H1 (cell line): ENCODE measurements around the gene IFNA14. TPM values are rescaled to one million over a fixed set of nuclear protein-coding genes. Genes with fewer than 3 reads are reported as not detected.
"Not testable (repeated sequence)": the region's sequence is repeated elsewhere in the genome, so short reads cannot be mapped to it uniquely, and the experiment has no call there.

Experiments used
- CTCF ChIA-PET: fragments of 300-600 bp; sonication (Branson Sonifier 250); formaldehyde crosslinking; loops from one replicate; lab custom pipeline; 2021; ENCODE audit not compliant: partially characterized antibody; lab: Charles Lee
- POLR2A ChIA-PET: fragments of 300-600 bp; sonication (Branson Sonifier 250); formaldehyde crosslinking; loops from one replicate; lab custom pipeline; 2021; ENCODE audit warnings: inconsistent platforms; ENCODE audit not compliant: partially characterized antibody; lab: Charles Lee
- DNase-seq, 2 experiments: peaks; one replicate each; pipeline versions ENCODE4 v3.0.0 to v3.0.0-alpha.2; 2010 to 2022; ENCODE audit warnings: low spot score in 2 of 2, low read depth in 1 of 2, mixed read lengths in 1 of 2
- FAIRE-seq: peaks from 2 replicates; lab custom pipeline; 2011; peaks lifted over from hg19 to GRCh38; lab: Jason Lieb, UNC
- H2AFZ ChIP-seq: 2 replicates; pipeline ENCODE4 v1.8.1; 2012; ENCODE audit warnings: low read length, inconsistent platforms
- H2AK5ac ChIP-seq: 2 replicates; pipeline ENCODE4 v1.6.1; 2013; ENCODE audit warnings: low read depth, low read length
- H2BK120ac ChIP-seq: replicated peaks from 2 replicates; pipeline ENCODE3; 2013; ENCODE audit warnings: low read depth, low read length, inconsistent platforms
- H2BK12ac ChIP-seq: 2 replicates; pipeline ENCODE4 v1.6.1; 2013; ENCODE audit warnings: low read depth, low read length
- H2BK15ac ChIP-seq: 2 replicates; pipeline ENCODE4 v1.6.1; 2013; ENCODE audit warnings: low read length
- H2BK20ac ChIP-seq: 2 replicates; pipeline ENCODE4 v1.6.1; 2013; ENCODE audit warnings: low read length
- H2BK5ac ChIP-seq: 2 replicates; pipeline ENCODE4 v1.6.1; 2013; ENCODE audit warnings: low read depth, low read length
- H3K14ac ChIP-seq: 2 replicates; pipeline ENCODE4 v1.6.1; 2013; ENCODE audit warnings: inconsistent platforms; ENCODE audit not compliant: insufficient read length
- H3K18ac ChIP-seq: 2 replicates; pipeline ENCODE4 v1.6.1; 2013; ENCODE audit warnings: low read length; ENCODE audit errors: extremely low read depth
- H3K23ac ChIP-seq: 2 replicates; pipeline ENCODE4 v1.6.1; 2013; ENCODE audit warnings: inconsistent platforms; ENCODE audit not compliant: insufficient read length
- H3K23me2 ChIP-seq: 2 replicates; pipeline ENCODE4 v1.6.1; 2013; ENCODE audit warnings: low read depth, low read length
- H3K27ac ChIP-seq: 2 replicates; pipeline ENCODE4 v1.6.1; 2011; ENCODE audit warnings: low read depth, low read length, inconsistent platforms
- H3K27me3 ChIP-seq, 4 experiments: replicated peaks in 1 of 4; 1 replicate in 1 of 4; 2 replicates in 3 of 4; pipeline versions ENCODE4 v1.6.1 to v1.8.1; 2011 to 2013; ENCODE audit warnings: low read length in 3 of 4, mild to moderate bottlenecking in 3 of 4, inconsistent platforms in 2 of 4, mixed read lengths in 2 of 4, moderate library complexity in 1 of 4; ENCODE audit not compliant: control insufficient read depth in 3 of 4, insufficient read depth in 3 of 4; ENCODE audit errors: extremely low read depth in 1 of 4
- H3K36me3 ChIP-seq, 4 experiments: 2 replicates each; pipeline versions ENCODE4 v1.6.1 to v1.8.1; 2011 to 2013; ENCODE audit warnings: mild to moderate bottlenecking in 4 of 4, low read length in 3 of 4, moderate library complexity in 2 of 4, control low read depth in 1 of 4, inconsistent platforms in 1 of 4; ENCODE audit not compliant: insufficient read depth in 4 of 4, control insufficient read depth in 2 of 4
- H3K4ac ChIP-seq: replicated peaks from 2 replicates; pipeline ENCODE3; 2013; ENCODE audit warnings: low read length, low read depth, mixed read lengths, inconsistent platforms; ENCODE audit not compliant: insufficient read length
- H3K4me1 ChIP-seq, 4 experiments: replicated peaks in 1 of 4; 1 replicate in 1 of 4; 2 replicates in 3 of 4; pipeline versions ENCODE4 v1.6.1 to v1.8.1; 2011 to 2013; ENCODE audit warnings: low read length in 3 of 4, inconsistent platforms in 2 of 4, mixed read lengths in 1 of 4; ENCODE audit not compliant: insufficient read depth in 4 of 4, control insufficient read depth in 3 of 4
- H3K4me2 ChIP-seq, 2 experiments: 2 replicates each; pipeline versions ENCODE4 v1.6.1 to v1.8.1; 2011 to 2013; ENCODE audit warnings: low read depth in 2 of 2, low read length in 2 of 2, control low read depth in 1 of 2, inconsistent platforms in 1 of 2, mild to moderate bottlenecking in 1 of 2; ENCODE audit not compliant: insufficient read depth in 1 of 2
- H3K4me3 ChIP-seq, 4 experiments: fragments of 200-600, 300-600 bp in 1 of 4; sonication (generic), shearing (Covaris generic), sonication (Bioruptor Twin) in 1 of 4; 2 replicates each; pipeline versions ENCODE4 v1.5.1 to v1.8.1; 2011 to 2016; ENCODE audit warnings: low read length in 4 of 4, low read depth in 3 of 4, control low read depth in 2 of 4, inconsistent platforms in 2 of 4, mild to moderate bottlenecking in 2 of 4, mixed read lengths in 1 of 4, moderate library complexity in 1 of 4; ENCODE audit not compliant: insufficient read depth in 2 of 4; ENCODE audit errors: extremely low read depth in 1 of 4
- H3K56ac ChIP-seq: replicated peaks from 2 replicates; pipeline ENCODE3; 2013; ENCODE audit warnings: low read depth, mild to moderate bottlenecking, mixed read lengths, low read length, inconsistent platforms; ENCODE audit not compliant: insufficient read length
- H3K79me1 ChIP-seq: 2 replicates; pipeline ENCODE4 v1.6.1; 2013; ENCODE audit warnings: low read depth, low read length, control low read depth
- H3K79me2 ChIP-seq, 2 experiments: 2 replicates each; pipeline versions ENCODE4 v1.6.1 to v1.8.1; 2012 to 2013; ENCODE audit warnings: low read length in 2 of 2, mild to moderate bottlenecking in 2 of 2, inconsistent platforms in 1 of 2; ENCODE audit not compliant: insufficient read depth in 2 of 2, control insufficient read depth in 1 of 2
- H3K9ac ChIP-seq, 4 experiments: replicated peaks in 1 of 4; 1 replicate in 1 of 4; 2 replicates in 3 of 4; pipeline versions ENCODE4 v1.6.1 to v1.8.1; 2011 to 2013; ENCODE audit warnings: low read depth in 3 of 4, low read length in 3 of 4, control low read depth in 2 of 4, mild to moderate bottlenecking in 2 of 4, moderate library complexity in 2 of 4, inconsistent platforms in 1 of 4; ENCODE audit errors: extremely low read depth in 1 of 4
- H3K9me3 ChIP-seq, 2 experiments: 2 replicates each; pipeline versions ENCODE4 v1.6.1 to v1.8.1; 2012 to 2013; ENCODE audit warnings: mild to moderate bottlenecking in 2 of 2, moderate library complexity in 2 of 2, control low read depth in 1 of 2, inconsistent platforms in 1 of 2, low read depth in 1 of 2, low read length in 1 of 2, mixed read lengths in 1 of 2; ENCODE audit not compliant: insufficient read depth in 2 of 2
- H4K20me1 ChIP-seq, 2 experiments: replicated peaks in 1 of 2; 2 replicates each; pipeline versions ENCODE3 to v1.8.1; 2011 to 2013; ENCODE audit warnings: inconsistent platforms in 2 of 2, low read length in 2 of 2, mild to moderate bottlenecking in 1 of 2; ENCODE audit not compliant: insufficient read depth in 2 of 2, control insufficient read depth in 1 of 2
- H4K5ac ChIP-seq: 2 replicates; pipeline ENCODE4 v1.6.1; 2013; ENCODE audit warnings: low read length, low read depth, mixed read lengths, inconsistent platforms; ENCODE audit not compliant: insufficient read length
- H4K8ac ChIP-seq: 2 replicates; pipeline ENCODE4 v1.8.0; 2013; ENCODE audit warnings: mild to moderate bottlenecking, moderate library complexity, low read length, inconsistent platforms; ENCODE audit not compliant: insufficient read depth; ENCODE audit errors: extremely low read depth
- H4K91ac ChIP-seq: replicated peaks from 2 replicates; pipeline ENCODE3; 2013; ENCODE audit warnings: low read length, mixed read lengths, inconsistent platforms; ENCODE audit not compliant: insufficient read length
- CBX5 ChIP-seq: fragments of 300-800, 300-1000 bp; sonication (generic); IDR thresholded peaks from 2 replicates; pipeline ENCODE4 v1.7.1; 2016; ENCODE audit warnings: antibody characterized with exemption, low read length, low read depth
- CHD1 ChIP-seq: IDR thresholded peaks from 2 replicates; pipeline ENCODE4 v1.6.1; 2012; ENCODE audit warnings: low read depth, low read length, improper control_type of control experiment
- EZH2 ChIP-seq: fragments of 200-600 bp; sonication (generic); IDR thresholded peaks from 2 replicates; pipeline ENCODE4 v1.7.1; 2012; ENCODE audit warnings: low read depth, mild to moderate bottlenecking, moderate library complexity, low read length, inconsistent platforms; ENCODE audit not compliant: severe bottlenecking
- HDAC6 ChIP-seq: IDR thresholded peaks from one replicate; pipeline ENCODE4 v1.7.1; 2012; ENCODE audit warnings: low read depth, mild to moderate bottlenecking, inconsistent platforms, low read length, moderate library complexity
- KDM4A ChIP-seq: IDR thresholded peaks from one replicate; pipeline ENCODE4 v1.7.1; 2012; ENCODE audit warnings: low read depth, mild to moderate bottlenecking, moderate library complexity, low read length, inconsistent platforms; ENCODE audit not compliant: severe bottlenecking
- NRF1 ChIP-seq: IDR thresholded peaks from 2 replicates; pipeline ENCODE4 v1.6.1; 2011; ENCODE audit warnings: mild to moderate bottlenecking, low read depth, low read length, improper control_type of control experiment
- POLR2A ChIP-seq, 2 experiments: IDR thresholded peaks; 1 replicate in 1 of 2; 2 replicates in 1 of 2; pipeline ENCODE4 v1.6.1; 2011; ENCODE audit warnings: low read depth in 2 of 2, low read length in 2 of 2, mild to moderate bottlenecking in 2 of 2; ENCODE audit errors: control extremely low read depth in 1 of 2
- WGBS, 2 experiments: shearing (Covaris generic) in 1 of 2; methylation state at CpG; one replicate each; pipeline versions ENCODE4 v1.1.6 to v1.1.7; 2013 to 2015; ENCODE audit warnings: low lambda C conversion rate in 2 of 2, mixed read lengths in 2 of 2, inconsistent platforms in 1 of 2, low coverage in 1 of 2, missing lambda C conversion rate in 1 of 2; ENCODE audit not compliant: insufficient replicate concordance in 2 of 2, insufficient coverage in 1 of 2, insufficient read length in 1 of 2; ENCODE audit errors: extremely low coverage in 1 of 2, missing lambda C conversion rate in 1 of 2; 5-methylcytosine and 5-hydroxymethylcytosine counted together
- polyA plus RNA-seq, 7 experiments: library from polyadenylated mRNA; depleted of rRNA in 3 of 7; stranded (reverse) in 5 of 7; unstranded in 2 of 7; fragments of >200 nt in 5 of 7; fragments of 200-250 nt in 2 of 7; gene quantifications; 1 replicate in 5 of 7; 2 replicates in 1 of 7; 4 replicates in 1 of 7; pipeline versions ENCODE4 v1.2.1 to v1.2.3, GENCODE V29; 2011 to 2013; ENCODE audit warnings: missing spikeins in 2 of 7, mixed read lengths in 2 of 7
- total RNA-seq: library from RNA; stranded (reverse); fragmentation: NEBNext Ultra II Directional; extraction: Animal tissue kit (Norgen Biotek cat#: 25700); gene quantifications from 2 replicates; pipeline ENCODE4 v1.2.1, GENCODE V29; 2021
- TF ChIP-seq, protein P1 (sequence below): IDR thresholded peaks from 2 replicates; pipeline ENCODE4 v1.6.1; 2011; ENCODE audit warnings: low read length, improper control_type of control experiment

Gene IFNA14
- total and polyA plus RNA-seq, 2 of the 8 experiments (the other 6 are each of a cell fraction or from before 2014, with no cell fraction given): not detected

DNA sequence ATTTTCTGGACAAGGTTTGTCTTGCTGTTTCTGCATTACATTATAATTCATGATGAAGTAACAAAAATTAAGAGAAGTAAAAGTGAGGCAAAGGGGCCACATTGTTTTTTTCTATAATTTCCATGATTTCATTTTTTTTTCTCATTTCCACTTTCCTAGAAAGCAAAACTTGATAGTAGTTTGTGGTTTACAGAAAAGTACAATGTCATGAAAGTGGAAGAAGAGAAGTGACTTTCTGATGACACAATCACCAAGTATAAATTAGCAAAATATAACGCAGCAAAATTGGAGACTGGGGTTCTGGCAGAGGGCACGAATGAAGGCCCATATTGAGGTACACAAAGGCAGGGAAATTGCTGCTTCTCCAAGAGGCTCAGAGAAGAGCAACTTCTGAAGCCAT is 5.0 kb upstream of the IFNA14 start (continued):
- no peak for TF ChIP-seq HDAC6
- no peak for TF ChIP-seq CBX5
- TF ChIP-seq KDM4A: no peak
- TF ChIP-seq CHD1: no peak
- TF ChIP-seq NRF1: no peak
- TF ChIP-seq, protein P1, sequence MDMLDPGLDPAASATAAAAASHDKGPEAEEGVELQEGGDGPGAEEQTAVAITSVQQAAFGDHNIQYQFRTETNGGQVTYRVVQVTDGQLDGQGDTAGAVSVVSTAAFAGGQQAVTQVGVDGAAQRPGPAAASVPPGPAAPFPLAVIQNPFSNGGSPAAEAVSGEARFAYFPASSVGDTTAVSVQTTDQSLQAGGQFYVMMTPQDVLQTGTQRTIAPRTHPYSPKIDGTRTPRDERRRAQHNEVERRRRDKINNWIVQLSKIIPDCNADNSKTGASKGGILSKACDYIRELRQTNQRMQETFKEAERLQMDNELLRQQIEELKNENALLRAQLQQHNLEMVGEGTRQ: no peak
- TF ChIP-seq EZH2: no peak
- no peak for TF ChIP-seq POLR2A (IDR thresholded peaks at IDR 0.05; ENCODE audit: control extremely low read depth in 1 of 2, low read depth in 2 of 2, low read length in 2 of 2)

DNA sequence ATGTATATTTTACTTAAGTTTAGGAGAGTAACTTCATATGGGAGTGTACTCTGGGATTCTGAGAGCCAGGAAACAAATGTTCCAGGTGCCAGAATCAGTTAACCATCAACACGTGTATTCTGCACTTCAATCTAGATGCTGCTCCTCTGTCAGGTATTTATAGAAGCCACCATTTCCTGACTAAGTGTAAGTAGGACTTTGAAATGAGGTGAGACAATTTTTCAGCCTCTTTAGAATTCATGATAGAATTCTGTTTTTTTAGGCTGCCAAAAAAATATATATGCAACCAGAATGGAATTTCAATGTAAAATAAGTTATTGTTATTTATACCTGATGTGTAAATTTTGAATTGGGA is 3.5 kb downstream of the IFNA14 start:
- H3K79me1 ChIP-seq, H3K23me2 ChIP-seq, FAIRE-seq, H2BK12ac ChIP-seq, H3K9me3 ChIP-seq, H2BK15ac ChIP-seq, H3K36me3 ChIP-seq, H3K23ac ChIP-seq, H3K79me2 ChIP-seq, H3K27me3 ChIP-seq, H3K4me1 ChIP-seq, H3K14ac ChIP-seq, H3K9ac ChIP-seq, POLR2A ChIA-PET, H3K56ac ChIP-seq, H2AFZ ChIP-seq, DNase-seq, H3K4me2 ChIP-seq, H2AK5ac ChIP-seq, H2BK20ac ChIP-seq, H4K91ac ChIP-seq, H2BK5ac ChIP-seq, H3K27ac ChIP-seq, H4K8ac ChIP-seq, H4K20me1 ChIP-seq, H3K18ac ChIP-seq, H2BK120ac ChIP-seq, H3K4ac ChIP-seq, H4K5ac ChIP-seq, H3K4me3 ChIP-seq: not testable (repeated sequence)
- CTCF ChIA-PET: interaction anchor here (0.5 to 3.0 kb wide), 32 partner anchors 14 to 575 kb away, joined by 3 to 31 read pairs (median 4); no protein-coding TSS in a partner anchor
- 26% methylated on average over 1 of the region's 1 CpG; no CpG with 5 or more reads in 1 of the 2 experiments for WGBS, 2 experiments
